HG03103 (cell line): ENCODE results near the gene KIF21A.
"Not testable (repeated sequence)": the region's sequence is repeated elsewhere in the genome, so short reads cannot be mapped to it uniquely, and the experiment has no call there.

ENCODE experiments used
- ATAC-seq: cut with Tn5 transposase; IDR thresholded peaks from one replicate; pipeline ENCODE4 v1.9.1; 2021; ENCODE audit warnings: low read depth; ENCODE audit not compliant: unreplicated experiment

Gene KIF21A

GRCh38 chr12:39295593-39295992 is 147.3 kb downstream of the KIF21A start:
- ATAC-seq = not testable (repeated sequence)

GRCh38 chr12:39294715-39295114 is 148.2 kb downstream of the KIF21A start:
- ATAC-seq = no peak

DNA sequence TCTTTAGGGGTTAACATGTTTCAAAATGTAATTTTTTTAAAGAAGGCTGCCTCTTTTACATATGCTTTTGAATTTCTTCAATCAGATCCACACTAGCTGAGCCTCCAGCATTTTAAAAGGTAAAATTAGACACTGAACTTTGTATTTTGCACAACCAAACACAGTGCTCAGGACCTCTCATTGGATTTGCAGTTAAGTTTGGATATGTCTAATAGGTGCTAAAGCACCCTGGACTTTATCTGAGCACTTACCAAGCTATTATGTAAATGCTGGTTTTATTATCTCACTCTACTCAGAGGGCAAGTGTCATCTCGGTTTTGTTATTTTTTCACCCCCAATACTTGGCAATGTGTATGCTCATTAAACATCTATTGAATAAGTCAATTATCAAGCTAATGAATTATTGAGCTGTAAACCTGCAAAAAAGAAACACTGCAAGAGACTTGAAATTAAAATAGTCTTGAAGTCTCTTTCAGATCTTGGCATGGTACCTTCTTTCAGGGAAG is 150.7 kb downstream of the KIF21A start:
- no peak for ATAC-seq

DNA sequence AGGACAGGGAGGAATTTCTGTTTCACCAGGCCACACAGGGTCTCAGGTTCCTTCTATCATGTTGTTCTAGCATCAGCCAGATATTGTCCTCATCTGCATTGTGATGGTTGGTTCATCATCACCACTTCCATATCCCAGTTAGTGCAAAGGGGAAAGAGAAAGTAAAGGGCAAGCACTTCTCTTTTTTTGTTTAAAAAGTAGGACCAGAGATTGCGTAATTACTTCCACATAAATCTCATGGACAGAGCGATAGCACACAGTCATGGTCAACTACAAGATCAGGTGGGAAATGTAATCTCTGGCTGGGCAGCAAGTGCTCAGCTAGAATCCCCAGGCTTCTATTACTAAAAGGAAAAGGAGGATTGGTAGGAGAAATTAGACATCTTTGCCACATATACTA is 155.1 kb downstream of the KIF21A start:
- no peak for ATAC-seq

- no peak for ATAC-seq
Measured at GRCh38 chr12:39287409-39287808, 155.5 kb downstream of the KIF21A start.

- ATAC-seq = no peak
Measured at GRCh38 chr12:39278426-39278825, 164.5 kb downstream of the KIF21A start.

- ATAC-seq = peak; percentile 63
Measured at GRCh38 chr12:39277416-39277815, 165.5 kb downstream of the KIF21A start.

- no peak for ATAC-seq
Measured at GRCh38 chr12:39275846-39276245, 167.1 kb downstream of the KIF21A start.

DNA sequence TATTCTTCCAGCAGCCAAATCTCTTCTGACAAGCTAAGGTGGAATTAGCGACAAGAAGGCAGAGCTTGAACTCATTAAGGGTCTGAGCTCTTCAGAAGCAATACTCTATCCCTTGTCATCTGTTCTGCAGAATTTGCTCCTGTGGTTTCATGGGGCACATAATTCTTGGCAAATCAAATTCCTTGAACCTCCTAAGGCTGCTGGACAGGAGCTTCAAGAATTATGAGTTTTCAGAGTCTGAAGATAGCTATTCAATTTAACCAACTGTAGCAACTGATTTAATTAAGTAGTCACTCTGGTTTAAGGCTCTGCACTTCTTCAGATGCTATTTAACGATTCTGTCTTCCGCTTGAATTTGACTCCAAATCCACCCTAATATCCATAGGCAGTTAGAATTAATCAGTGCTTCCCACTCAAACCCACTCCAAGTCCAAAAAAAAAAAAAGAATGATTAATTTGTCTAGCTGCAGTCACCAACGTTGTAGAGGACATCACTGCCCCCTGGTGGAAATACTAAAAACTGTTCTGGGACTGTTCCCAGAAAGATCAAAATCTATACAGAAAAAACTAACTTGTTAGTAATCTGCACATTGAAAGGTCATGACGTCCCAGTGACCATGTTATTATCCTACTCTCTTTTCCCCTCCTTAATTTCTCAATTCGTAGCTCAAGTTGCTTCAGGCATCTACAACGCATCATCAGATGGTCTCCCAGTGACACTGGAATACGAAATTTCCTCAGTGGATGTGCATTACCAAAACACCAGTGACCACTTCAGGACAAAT is 169.9 kb downstream of the KIF21A start:
- no peak for ATAC-seq

- no peak for ATAC-seq
Measured at GRCh38 chr12:39269492-39269891, 173.4 kb downstream of the KIF21A start.

- no peak for ATAC-seq
Measured at GRCh38 chr12:39267886-39268285, 175.0 kb downstream of the KIF21A start.

DNA sequence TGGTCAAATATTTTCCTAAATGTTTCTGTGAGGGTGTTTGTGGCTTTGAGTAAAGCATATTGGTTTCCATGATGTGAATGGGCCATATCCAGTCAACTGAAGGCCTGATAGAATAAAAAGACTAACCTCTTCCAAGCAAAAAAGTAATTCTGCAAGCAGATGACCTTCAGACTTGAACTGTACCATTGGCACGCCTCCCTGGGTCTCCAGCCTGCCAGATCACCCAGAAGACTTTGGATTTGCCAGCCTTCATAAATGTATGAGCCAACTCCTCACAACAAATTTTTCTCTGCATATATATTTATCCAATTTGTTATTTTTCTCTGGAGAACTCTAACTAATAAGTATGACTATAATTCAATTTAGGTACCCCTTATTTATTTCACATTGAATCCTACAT is 190.3 kb downstream of the KIF21A start:
- ATAC-seq = no peak
